Femur (tissue), 1 donor: ENCODE results near the gene RRAD.

Experiments used
- DNase-seq: peaks from one replicate; pipeline ENCODE4 v3.0.0-alpha.2; 2017

RRAD gene

GRCh38 chr16:66914541-66914940 is 10.8 kb downstream of the RRAD start:
- no peak for DNase-seq

- no peak for DNase-seq
Observed at GRCh38 chr16:66913711-66914110, 11.6 kb downstream of the RRAD start.

GRCh38 chr16:66913081-66913480 is 12.3 kb downstream of the RRAD start:
- no peak for DNase-seq

GRCh38 chr16:66911801-66912200 is 13.5 kb downstream of the RRAD start:
- DNase-seq, result no peak

- no peak for DNase-seq
Observed at GRCh38 chr16:66911112-66911511, 14.2 kb downstream of the RRAD start.

GRCh38 chr16:66910175-66910940 is 15.0 kb downstream of the RRAD start:
- DNase-seq, result no peak

GRCh38 chr16:66908762-66909559 is 16.4 kb downstream of the RRAD start:
- no peak for DNase-seq

- no peak for DNase-seq
Observed at GRCh38 chr16:66908116-66908515, 17.2 kb downstream of the RRAD start.

- DNase-seq, result no peak
Observed at GRCh38 chr16:66906916-66907836, 18.2 kb downstream of the RRAD start.

- no peak for DNase-seq
Observed at GRCh38 chr16:66905633-66906539, 19.4 kb downstream of the RRAD start.

- DNase-seq, result no peak
Observed at GRCh38 chr16:66904846-66905632, 20.3 kb downstream of the RRAD start.

- no peak for DNase-seq
Observed at GRCh38 chr16:66904428-66904845, 20.9 kb downstream of the RRAD start.

- no peak for DNase-seq
Observed at GRCh38 chr16:66903544-66904427, 21.5 kb downstream of the RRAD start.

- peak; percentile 60 for DNase-seq
Observed at GRCh38 chr16:66902648-66903543, 22.4 kb downstream of the RRAD start.

GRCh38 chr16:66901626-66902025 is 23.7 kb downstream of the RRAD start:
- DNase-seq, result peak; percentile 17

- peak; percentile 51 for DNase-seq
Observed at GRCh38 chr16:66900721-66901441, 24.5 kb downstream of the RRAD start.

- no peak for DNase-seq
Observed at GRCh38 chr16:66899945-66900710, 25.2 kb downstream of the RRAD start.
